ENCODE results near the gene TRIM9. TPM values are rescaled to one million over a fixed set of nuclear protein-coding genes. Genes with fewer than 3 reads are reported as not detected.

TRIM9 gene
- total and polyA plus RNA-seq, 4 experiments from 2014 or later = 0.05 to 0.55 (median 0.44) TPM; not detected in 1

Other genes starting within 250 kb of the TRIM9 start
- gene ABHD12B, start 223.1 kb downstream of the TRIM9 start, total RNA-seq = not detected
- gene ABHD12B, start 223.1 kb downstream of the TRIM9 start, polyA plus RNA-seq = not detected
- gene PYGL, start 150.6 kb downstream of the TRIM9 start, total RNA-seq = under 1 TPM; 0.61 to 0.72 TPM
- gene PYGL, start 150.6 kb downstream of the TRIM9 start, polyA plus RNA-seq = not detected
- 10 to 100 TPM; 28.5 to 32.9 TPM for gene TMX1, start 145.1 kb upstream of the TRIM9 start, total RNA-seq
- 10 to 100 TPM; 39.5 to 62.9 TPM for gene TMX1, start 145.1 kb upstream of the TRIM9 start, polyA plus RNA-seq